Smooth muscle cell of the brain vasculature (primary cell): ENCODE measurements around the gene RMND1.
"Not testable (repeated sequence)": the region's sequence is repeated elsewhere in the genome, so short reads cannot be mapped to it uniquely, and the experiment has no call there.

ENCODE experiments used
- DNase-seq: peaks from one replicate; pipeline ENCODE4 v3.0.0-alpha.2; 2012; ENCODE audit warnings: low read depth, low spot score

RMND1 gene, protein sequence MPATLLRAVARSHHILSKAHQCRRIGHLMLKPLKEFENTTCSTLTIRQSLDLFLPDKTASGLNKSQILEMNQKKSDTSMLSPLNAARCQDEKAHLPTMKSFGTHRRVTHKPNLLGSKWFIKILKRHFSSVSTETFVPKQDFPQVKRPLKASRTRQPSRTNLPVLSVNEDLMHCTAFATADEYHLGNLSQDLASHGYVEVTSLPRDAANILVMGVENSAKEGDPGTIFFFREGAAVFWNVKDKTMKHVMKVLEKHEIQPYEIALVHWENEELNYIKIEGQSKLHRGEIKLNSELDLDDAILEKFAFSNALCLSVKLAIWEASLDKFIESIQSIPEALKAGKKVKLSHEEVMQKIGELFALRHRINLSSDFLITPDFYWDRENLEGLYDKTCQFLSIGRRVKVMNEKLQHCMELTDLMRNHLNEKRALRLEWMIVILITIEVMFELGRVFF

GRCh38 chr6:151451950-151452749 is at the start of gene RMND1:
Gene RMND1 (minus strand): TSS chr6:151452126. CDS start chr6:151445811, 6,315 bp downstream.
- peak; percentile 100 for DNase-seq

DNA sequence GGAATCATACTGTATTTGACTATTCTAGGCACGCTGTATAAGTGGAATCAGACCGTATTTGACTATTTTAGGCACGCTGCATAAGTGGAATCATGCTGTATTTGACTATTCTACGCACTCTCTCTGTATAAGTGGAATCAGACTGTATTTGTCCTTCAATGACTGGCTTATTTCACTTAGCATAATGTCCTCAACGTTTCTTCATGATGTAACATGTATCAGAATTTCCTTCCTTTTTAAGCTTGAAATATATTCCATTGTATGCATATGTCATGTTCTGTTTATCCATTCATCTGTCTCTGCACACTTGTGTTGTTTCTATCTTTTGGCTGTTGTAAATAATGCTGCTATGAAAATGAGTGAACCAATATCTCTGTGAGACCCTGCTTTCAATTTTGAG is 47.6 kb upstream of the RMND1 start:
- DNase-seq, result no peak

DNA sequence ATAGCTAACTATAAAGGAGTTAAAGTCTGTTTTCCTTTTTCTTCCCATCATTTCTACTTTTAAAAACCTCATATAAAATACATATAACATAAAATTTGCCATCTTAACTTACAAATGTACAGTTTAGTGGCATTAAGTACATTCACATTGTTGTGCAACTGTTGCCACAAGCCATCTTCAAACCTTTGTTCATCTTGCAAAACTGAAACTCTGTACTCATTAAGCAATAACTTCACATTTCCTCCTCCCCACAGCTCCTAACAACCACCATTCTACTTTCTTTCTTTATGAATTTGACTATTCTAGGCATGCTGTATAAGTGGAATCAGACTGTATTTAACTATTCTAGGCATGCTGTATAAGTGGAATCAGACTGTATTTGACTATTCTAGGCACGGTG is 46.4 kb upstream of the RMND1 start:
- no peak for DNase-seq

GRCh38 chr6:151497905-151498304 is 46.0 kb upstream of the RMND1 start:
- no peak for DNase-seq

GRCh38 chr6:151495380-151495779 is 43.5 kb upstream of the RMND1 start:
- no peak for DNase-seq

- no peak for DNase-seq
These were observed 43.0 kb upstream of the RMND1 start for GRCh38 chr6:151494936-151495320.

DNA sequence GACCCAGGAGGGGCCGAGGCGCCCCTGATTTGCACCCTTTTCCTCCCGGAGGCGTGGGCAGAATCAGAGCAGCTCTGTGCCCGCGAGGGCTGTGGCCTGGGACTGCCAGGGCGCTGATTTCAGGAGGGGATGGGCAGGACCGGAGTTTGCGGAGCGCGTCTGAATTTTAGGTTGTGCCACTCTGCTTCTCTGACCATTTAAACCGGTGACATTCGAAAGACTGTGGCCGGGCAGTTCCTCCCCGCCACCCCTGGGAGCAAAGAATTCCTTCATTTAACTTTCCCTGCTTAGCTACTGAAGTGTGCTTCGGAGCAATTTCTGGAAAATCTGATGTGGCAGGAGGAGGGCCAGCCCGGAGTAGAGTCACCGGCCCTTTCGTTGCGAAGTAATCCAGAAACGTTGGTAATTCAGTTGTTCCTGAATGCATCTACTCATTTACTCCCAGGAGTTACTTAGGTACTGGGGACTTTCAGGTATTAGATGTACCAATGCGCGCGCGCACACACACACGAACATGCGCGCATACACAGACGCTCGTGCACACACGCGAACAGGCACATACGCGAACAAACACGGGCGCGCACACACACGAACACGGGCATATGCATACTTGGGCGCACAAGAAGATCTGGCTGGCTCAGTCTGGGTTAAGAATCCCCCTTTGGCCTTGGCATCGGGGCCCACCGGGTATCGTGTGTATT is 42.5 kb upstream of the RMND1 start:
- DNase-seq, result no peak

DNA sequence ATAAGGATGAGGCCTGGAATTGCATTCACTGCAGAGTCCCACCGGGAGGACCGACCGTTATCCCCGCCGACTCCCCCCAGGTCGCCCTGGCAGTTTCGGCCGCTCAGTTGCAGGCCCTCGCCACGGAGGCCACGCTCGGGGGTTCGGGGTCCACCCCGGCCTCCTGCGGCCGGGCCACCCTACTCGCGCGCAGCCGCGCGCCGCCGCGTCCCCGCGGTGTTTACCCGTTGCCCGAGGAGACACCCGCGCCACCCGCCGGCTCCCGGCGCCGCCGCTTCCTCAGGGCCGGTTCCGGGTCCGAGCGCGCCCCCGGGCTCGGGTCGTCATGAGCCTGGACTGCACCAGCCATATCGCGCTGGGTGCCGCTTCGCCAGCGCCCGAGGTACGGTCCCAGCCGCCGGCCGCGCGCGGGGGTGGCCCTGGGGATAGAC is 41.9 kb upstream of the RMND1 start, which contains the start of gene CCDC170:
CCDC170 (plus strand) TSS at position 214 of the 431 bp plus-strand sequence; CDS start at position 326, 112 bp downstream.
- DNase-seq, result no peak

DNA sequence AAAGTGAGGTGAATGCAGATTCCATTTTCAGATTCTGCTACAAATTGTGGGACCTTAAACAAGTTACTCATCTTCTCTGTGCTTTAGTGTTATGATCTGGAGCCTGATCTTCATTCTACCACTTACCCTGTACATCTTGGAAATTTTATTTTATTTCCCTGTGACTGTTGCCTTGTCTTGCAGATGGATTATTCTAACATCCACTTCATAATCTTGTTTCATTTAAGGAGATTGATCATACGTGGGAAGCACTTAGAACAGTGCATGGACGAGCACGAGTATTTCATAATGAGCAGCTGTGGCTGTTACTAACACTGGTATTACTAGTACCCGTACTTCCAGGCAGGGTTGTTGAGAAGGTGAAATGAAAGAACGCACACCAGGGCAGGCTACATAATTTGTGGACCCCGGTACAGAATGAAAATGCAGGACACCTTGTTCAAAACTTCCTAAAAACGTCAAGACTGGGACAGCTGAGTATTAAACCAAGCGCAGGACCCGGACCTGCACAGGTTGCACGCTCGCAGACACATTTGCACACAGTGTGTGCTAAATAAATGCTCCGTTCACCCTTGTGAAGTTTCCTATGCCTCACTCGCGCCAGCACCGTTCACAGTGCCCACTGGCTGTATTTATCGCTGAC is 41.4 kb upstream of the RMND1 start:
- DNase-seq, result no peak

DNA sequence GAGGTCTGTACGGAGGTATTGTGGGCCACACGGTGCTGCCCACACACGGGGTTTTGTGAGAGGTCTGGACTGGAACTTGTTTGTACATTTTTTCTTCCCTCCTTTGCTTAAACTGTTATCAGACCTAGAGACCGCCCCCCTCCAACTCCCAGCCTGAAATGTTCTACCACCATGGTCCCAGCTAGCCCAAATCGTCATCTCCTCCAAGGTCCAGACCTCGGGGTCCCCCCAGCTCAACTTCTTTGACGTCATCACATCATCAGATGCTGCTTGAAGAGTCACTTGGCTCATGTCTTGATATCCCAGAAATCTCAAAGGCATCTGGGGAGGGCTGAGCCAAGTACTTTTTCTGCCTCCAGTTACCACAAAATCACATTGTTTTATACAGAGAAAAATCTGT is 39.1 kb upstream of the RMND1 start:
- no peak for DNase-seq

- DNase-seq, result no peak
These were observed 36.3 kb upstream of the RMND1 start for GRCh38 chr6:151488226-151488625.

- no peak for DNase-seq
These were observed 32.1 kb upstream of the RMND1 start for GRCh38 chr6:151483994-151484393.

DNA sequence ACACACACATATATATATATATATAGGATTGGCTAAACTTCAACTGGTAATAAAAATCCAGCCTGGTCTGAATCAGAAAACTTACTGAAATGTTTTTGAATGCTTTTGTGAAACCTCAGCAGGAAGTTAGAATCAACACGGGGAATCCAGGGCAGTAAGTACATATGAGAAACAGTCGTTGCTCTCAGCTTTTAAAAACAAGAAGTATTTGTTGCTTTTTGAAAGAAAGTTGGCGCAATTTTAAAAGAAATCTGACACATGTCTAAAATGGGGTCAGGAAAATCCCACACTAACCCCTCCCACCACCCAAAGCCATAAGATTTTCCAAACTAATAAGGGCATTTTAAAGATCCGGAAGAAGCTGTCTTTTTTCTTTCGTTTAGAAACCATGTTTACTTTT is 30.4 kb upstream of the RMND1 start:
- peak; percentile 23 for DNase-seq

- DNase-seq, result no peak
These were observed 29.9 kb upstream of the RMND1 start for GRCh38 chr6:151481786-151482185.

DNA sequence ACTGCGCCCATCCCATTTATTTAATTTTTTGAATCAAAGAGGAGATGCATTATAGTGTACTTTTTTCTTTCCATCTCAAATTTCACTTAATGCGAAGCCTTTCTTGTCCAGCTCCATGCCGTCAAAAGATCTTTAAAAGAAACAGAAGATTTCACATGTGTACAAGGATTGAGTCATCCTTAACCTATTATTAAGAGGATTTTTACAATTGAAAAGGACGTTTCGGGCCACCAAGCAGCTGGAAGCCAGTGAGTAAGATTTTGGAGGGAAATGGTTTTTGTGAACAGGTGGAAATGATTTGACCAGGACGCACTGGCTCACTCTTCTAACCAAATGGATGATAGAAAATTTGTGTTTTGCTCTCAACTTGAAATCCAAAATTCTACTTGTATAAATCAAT is 26.7 kb upstream of the RMND1 start:
- no peak for DNase-seq

DNA sequence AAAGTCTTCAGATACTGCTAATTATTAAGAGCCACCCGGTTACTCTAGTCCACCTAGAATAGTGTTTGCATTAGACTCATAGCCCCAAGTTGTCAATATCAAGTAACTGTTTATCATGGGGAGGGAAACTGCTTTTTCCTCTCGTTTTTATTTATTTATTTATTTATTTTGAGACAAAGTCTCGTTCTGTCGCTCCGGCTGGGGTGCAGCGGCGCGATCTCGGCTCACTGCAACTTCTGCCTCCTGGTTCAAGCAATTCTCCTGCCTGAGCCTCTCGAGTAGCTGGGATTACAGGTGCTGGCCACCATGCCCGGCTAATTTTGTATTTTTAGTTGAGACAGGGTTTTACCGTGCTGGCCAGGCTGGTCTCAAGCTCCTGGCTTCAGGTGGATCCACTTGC is 25.8 kb upstream of the RMND1 start:
- DNase-seq, result no peak

GRCh38 chr6:151475653-151476523 is 24.0 kb upstream of the RMND1 start:
- no peak for DNase-seq

DNA sequence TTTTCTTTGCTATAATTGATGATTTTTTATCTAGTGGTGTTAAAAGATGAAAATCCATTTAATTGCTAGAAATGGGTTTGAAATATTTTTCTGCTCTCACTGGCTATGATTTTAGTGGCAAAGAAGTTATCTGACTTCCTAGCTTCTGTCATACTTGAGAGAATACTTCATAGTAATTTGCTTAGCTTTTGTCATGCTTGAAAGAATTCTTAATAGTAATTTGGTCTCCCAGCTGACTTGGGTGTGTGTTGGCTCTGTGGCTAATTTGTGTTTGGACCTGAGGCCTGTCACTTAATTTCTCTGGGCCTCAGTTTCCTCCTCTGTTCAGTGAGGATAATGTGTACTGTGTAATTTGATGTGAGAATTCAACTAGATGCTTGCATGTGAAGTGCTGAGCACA is 12.8 kb upstream of the RMND1 start:
- DNase-seq, result no peak

GRCh38 chr6:151461673-151462072 is 9.7 kb upstream of the RMND1 start:
- DNase-seq, result no peak

DNA sequence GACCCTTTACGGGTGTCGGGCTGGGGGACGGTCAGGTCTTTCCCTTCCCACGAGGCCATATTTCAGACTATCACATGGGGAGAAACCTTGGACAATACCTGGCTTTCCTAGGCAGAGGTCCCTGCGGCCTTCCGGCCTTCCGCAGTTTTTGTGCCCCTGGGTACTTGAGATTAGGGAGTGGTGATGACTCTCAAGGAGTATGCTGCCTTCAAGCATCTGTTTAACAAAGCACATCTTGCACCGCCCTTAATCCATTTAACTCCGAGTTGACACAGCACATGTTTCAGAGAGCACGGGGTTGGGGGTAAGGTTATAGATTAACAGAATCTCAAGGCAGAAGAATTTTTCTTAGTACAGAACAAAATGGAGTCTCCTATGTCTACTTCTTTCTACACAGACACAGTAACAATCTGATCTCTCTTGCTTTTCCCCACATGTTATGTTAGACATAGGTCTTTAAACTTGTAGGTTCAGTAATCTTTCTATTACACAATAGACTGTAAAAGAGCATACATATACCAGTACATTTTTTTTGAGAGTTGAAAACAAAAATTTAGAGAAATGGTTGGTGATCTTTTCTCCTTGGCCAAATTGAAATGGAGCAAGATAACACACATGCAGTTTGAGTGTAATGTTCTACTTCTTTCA is 3.9 kb upstream of the RMND1 start:
- not testable (repeated sequence) for DNase-seq
